ENCODE data around the gene SOX6.

DNA sequence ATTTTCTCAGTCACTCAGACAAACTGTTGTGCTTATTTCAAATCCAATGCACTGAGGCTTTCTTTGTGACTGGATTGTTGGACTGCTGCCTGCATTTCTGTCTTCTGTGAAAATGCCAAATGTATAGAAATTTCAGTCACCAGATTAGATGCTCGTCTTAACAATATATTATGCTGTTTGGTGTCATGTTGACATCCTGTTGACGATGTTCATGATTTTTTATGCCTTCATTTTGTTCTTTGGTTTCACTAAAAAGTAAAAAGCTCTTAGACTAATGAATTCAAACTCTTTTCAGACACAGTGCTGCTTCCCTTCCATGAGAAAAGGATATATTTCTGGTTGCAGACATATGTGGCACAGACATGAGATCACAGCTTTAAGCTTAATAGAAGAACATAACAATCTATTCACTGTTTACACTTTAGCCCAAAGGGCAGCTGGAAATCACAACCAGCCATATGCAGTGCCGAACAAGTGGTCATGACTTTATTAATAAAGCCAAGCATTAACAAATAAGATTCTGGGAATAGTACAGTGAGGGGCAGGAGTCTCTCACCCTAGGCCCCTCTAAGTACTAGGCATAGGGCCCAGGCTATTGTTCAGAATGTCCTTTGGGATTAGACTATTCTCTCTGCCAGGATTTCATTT is 9.4 kb upstream of the SOX6 start:
- TF ChIP-seq FOXJ3 (CRISPR knock-in tag; IDR thresholded peaks at IDR 0.05; ENCODE audit: borderline replicate concordance): no peak
- TF ChIP-seq ETV5 (CRISPR knock-in tag; IDR thresholded peaks at IDR 0.05; ENCODE audit: borderline replicate concordance): no peak
- no peak for TF ChIP-seq RAD21 (CRISPR knock-in tag; IDR thresholded peaks at IDR 0.05)
- no peak for TF ChIP-seq HOXA7 (CRISPR knock-in tag; IDR thresholded peaks at IDR 0.05)
- TF ChIP-seq, protein P1, sequence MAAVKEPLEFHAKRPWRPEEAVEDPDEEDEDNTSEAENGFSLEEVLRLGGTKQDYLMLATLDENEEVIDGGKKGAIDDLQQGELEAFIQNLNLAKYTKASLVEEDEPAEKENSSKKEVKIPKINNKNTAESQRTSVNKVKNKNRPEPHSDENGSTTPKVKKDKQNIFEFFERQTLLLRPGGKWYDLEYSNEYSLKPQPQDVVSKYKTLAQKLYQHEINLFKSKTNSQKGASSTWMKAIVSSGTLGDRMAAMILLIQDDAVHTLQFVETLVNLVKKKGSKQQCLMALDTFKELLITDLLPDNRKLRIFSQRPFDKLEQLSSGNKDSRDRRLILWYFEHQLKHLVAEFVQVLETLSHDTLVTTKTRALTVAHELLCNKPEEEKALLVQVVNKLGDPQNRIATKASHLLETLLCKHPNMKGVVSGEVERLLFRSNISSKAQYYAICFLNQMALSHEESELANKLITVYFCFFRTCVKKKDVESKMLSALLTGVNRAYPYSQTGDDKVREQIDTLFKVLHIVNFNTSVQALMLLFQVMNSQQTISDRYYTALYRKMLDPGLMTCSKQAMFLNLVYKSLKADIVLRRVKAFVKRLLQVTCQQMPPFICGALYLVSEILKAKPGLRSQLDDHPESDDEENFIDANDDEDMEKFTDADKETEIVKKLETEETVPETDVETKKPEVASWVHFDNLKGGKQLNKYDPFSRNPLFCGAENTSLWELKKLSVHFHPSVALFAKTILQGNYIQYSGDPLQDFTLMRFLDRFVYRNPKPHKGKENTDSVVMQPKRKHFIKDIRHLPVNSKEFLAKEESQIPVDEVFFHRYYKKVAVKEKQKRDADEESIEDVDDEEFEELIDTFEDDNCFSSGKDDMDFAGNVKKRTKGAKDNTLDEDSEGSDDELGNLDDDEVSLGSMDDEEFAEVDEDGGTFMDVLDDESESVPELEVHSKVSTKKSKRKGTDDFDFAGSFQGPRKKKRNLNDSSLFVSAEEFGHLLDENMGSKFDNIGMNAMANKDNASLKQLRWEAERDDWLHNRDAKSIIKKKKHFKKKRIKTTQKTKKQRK (IDR thresholded peaks at IDR 0.05; ENCODE audit: low read length): no peak
- TF ChIP-seq MXI1 (IDR thresholded peaks at IDR 0.05; ENCODE audit: borderline replicate concordance, low read depth, low read length): no peak
- no peak for TF ChIP-seq ZNF672 (CRISPR knock-in tag; IDR thresholded peaks at IDR 0.05)
- no peak for TF ChIP-seq HMGA1 (CRISPR knock-in tag; conservative IDR thresholded peaks at IDR 0.05)
- no peak for TF ChIP-seq ZNF670 (CRISPR knock-in tag; IDR thresholded peaks at IDR 0.05; ENCODE audit: borderline replicate concordance)
